Skeletal muscle satellite cell (primary cell): ENCODE results near the gene ARHGAP8.

Source experiments
- H3K27me3 ChIP-seq: 2 replicates; pipeline ENCODE4 v1.7.0; 2013; ENCODE audit warnings: low read length; ENCODE audit not compliant: control insufficient read depth, insufficient read depth
- H3K36me3 ChIP-seq: 2 replicates; pipeline ENCODE4 v1.7.0; 2013; ENCODE audit warnings: mild to moderate bottlenecking, control low read depth, low read length; ENCODE audit not compliant: insufficient read depth
- H3K4me1 ChIP-seq: 2 replicates; pipeline ENCODE4 v1.7.0; 2013; ENCODE audit warnings: low read length; ENCODE audit not compliant: control insufficient read depth, insufficient read depth
- H3K4me2 ChIP-seq: 2 replicates; pipeline ENCODE4 v1.7.0; 2013; ENCODE audit warnings: mild to moderate bottlenecking, low read length
- H3K4me3 ChIP-seq: 2 replicates; pipeline ENCODE4 v1.7.0; 2013; ENCODE audit warnings: low read length
- H3K9ac ChIP-seq: 2 replicates; pipeline ENCODE4 v1.7.0; 2013; ENCODE audit warnings: mild to moderate bottlenecking, low read depth, low read length, moderate library complexity
- H3K9me3 ChIP-seq: replicated peaks from 2 replicates; pipeline ENCODE4 v1.7.0; 2013; ENCODE audit warnings: mild to moderate bottlenecking, control low read depth, low read length

The ARHGAP8 gene

DNA sequence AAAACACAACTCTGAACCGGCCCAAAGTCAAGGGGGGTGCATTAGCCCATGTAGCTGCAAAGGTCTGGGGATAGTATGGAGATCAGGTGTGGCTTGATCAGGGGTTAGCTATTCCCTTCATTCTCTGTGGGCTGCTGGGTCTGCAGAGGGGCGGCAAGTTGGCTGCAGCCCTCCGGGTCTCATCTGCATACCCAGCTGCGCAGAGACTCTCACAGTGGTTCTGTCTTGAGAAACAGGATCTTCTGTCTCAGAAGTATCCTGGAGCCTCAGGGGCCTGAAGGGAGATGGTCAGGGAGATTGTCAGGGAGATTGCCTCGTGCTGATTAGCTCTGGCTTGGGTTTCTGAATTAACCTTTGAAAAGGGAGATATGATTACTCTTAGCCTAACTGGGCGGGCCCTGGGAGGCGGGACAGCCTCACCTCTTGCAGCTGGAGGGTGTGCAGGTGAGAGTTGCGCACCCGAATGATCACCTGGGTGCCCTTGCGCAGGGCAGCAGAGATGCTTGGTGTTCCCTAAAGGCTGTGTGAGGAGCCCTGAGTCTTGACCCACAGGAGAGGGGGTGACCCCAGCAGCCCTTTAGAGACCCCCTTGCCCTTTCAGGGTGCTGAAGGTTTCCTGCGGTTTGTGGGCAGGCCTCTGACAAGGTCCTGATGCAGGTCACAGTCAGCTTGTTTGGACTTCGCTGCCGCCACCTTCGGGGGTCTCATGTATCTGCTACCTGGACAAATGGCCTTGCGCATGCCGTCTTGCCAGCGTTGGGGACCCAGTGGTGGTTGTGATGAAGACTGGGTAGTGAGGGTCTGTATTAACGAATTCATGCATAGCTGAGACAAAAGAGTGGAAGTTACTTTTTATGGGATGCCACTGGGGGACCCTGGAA, 7.3 kb downstream of the ARHGAP8 start:
- H3K27me3 ChIP-seq, result peaks cover 19% of the 10 kb centered on the region

GRCh38 chr22:44760476-44760875, 8.1 kb downstream of the ARHGAP8 start:
- no peak overlapping the region for H3K4me3 ChIP-seq
- peaks cover 19% of the 10 kb centered on the region for H3K27me3 ChIP-seq
- H3K36me3 ChIP-seq, result no peaks in the 10 kb centered on the region
- H3K9ac ChIP-seq, result no peak overlapping the region
- H3K4me2 ChIP-seq, result no peak overlapping the region
- H3K9me3 ChIP-seq, result no peaks in the 10 kb centered on the region
- no peaks in the 10 kb centered on the region for H3K4me1 ChIP-seq

More for the DNA sequence above, 7.3 kb downstream of the ARHGAP8 start:
- no peaks in the 10 kb centered on the region for H3K36me3 ChIP-seq
- H3K4me3 ChIP-seq, result no peak overlapping the region
- no peaks in the 10 kb centered on the region for H3K4me1 ChIP-seq
- no peaks in the 10 kb centered on the region for H3K9me3 ChIP-seq
- no peak overlapping the region for H3K9ac ChIP-seq
- no peak overlapping the region for H3K4me2 ChIP-seq

GRCh38 chr22:44761025-44761424, 8.7 kb downstream of the ARHGAP8 start:
- Histone ChIP-seq H3K4me3 (no peak overlapping the region), H3K4me1 (no peaks in the 10 kb centered on the region), H3K4me2 (no peak overlapping the region)

GRCh38 chr22:44764373-44764772, 12.0 kb downstream of the ARHGAP8 start:
- Histone ChIP-seq H3K4me3 (no peak overlapping the region), H3K9me3 (no peaks in the 10 kb centered on the region), H3K27me3 (peaks cover 20% of the 10 kb centered on the region), H3K4me2 (no peak overlapping the region), H3K4me1 (no peaks in the 10 kb centered on the region), H3K9ac (no peak overlapping the region), H3K36me3 (no peaks in the 10 kb centered on the region)

More at GRCh38 chr22:44761025-44761424, 8.7 kb downstream of the ARHGAP8 start:
- no peak overlapping the region for H3K9ac ChIP-seq
- peaks cover 19% of the 10 kb centered on the region for H3K27me3 ChIP-seq
- no peaks in the 10 kb centered on the region for H3K36me3 ChIP-seq
- no peaks in the 10 kb centered on the region for H3K9me3 ChIP-seq

GRCh38 chr22:44764974-44765373, 12.6 kb downstream of the ARHGAP8 start:
- Histone ChIP-seq H3K9ac (no peak overlapping the region), H3K36me3 (no peaks in the 10 kb centered on the region), H3K4me2 (no peak overlapping the region), H3K9me3 (no peaks in the 10 kb centered on the region), H3K27me3 (peaks cover 20% of the 10 kb centered on the region), H3K4me3 (no peak overlapping the region), H3K4me1 (no peaks in the 10 kb centered on the region)

GRCh38 chr22:44765571-44766285, 13.4 kb downstream of the ARHGAP8 start:
- Histone ChIP-seq H3K9me3 (no peaks in the 10 kb centered on the region), H3K4me3 (no peak overlapping the region), H3K9ac (no peak overlapping the region)

DNA sequence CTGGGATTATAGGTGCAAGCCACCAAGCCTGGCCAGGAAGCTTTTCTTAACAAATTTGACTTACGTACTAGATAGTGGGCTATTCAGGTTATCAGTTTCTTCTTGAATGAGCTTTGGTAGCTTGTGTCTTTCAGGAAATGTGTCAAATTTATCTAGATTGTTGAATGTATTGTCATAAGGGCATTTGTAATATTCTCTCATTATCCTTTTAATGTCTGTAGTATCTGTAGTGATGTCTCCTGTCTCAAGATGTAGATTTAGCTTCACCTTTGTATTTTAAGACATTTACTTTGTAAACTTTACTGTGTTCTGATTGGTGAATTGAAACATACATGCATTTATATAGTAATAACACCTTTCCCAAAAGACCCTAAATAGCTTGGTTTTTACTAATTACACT, 20.7 kb downstream of the ARHGAP8 start:
- Histone ChIP-seq H3K4me1 (no peaks in the 10 kb centered on the region), H3K9ac (no peak overlapping the region), H3K4me2 (no peak overlapping the region), H3K27me3 (no peaks in the 10 kb centered on the region), H3K36me3 (no peaks in the 10 kb centered on the region), H3K9me3 (no peaks in the 10 kb centered on the region), H3K4me3 (no peak overlapping the region)

More at GRCh38 chr22:44765571-44766285, 13.4 kb downstream of the ARHGAP8 start:
- no peak overlapping the region for H3K4me2 ChIP-seq
- no peaks in the 10 kb centered on the region for H3K36me3 ChIP-seq
- no peaks in the 10 kb centered on the region for H3K4me1 ChIP-seq
- H3K27me3 ChIP-seq, result peaks cover 20% of the 10 kb centered on the region

DNA sequence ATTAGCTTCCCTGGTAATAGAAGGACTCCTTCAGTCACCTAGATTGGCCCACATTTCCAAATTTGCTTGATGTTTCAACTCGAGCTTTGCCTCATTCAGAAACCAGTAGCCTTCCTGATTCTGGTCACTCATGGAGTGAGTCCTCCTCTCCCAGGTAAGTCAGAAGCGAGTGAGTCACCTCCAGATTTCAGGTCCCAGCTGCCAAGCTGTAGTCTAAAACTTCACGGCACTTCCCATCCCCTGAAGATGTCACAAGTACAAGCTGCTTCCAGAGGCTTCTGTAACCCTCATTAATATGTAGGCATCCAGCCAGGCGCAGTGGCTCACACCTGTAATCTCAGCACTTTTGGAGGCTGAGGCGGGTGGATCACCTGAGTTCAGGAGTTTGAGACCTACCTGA, 23.5 kb downstream of the ARHGAP8 start:
- Histone ChIP-seq H3K9ac (no peak overlapping the region), H3K36me3 (no peaks in the 10 kb centered on the region), H3K27me3 (no peaks in the 10 kb centered on the region)

GRCh38 chr22:44776605-44777363, 24.4 kb downstream of the ARHGAP8 start:
- no peaks in the 10 kb centered on the region for H3K27me3 ChIP-seq
- no peaks in the 10 kb centered on the region for H3K36me3 ChIP-seq
- H3K4me2 ChIP-seq, result no peak overlapping the region
- H3K9ac ChIP-seq, result no peak overlapping the region
- no peaks in the 10 kb centered on the region for H3K4me1 ChIP-seq
- H3K9me3 ChIP-seq, result no peaks in the 10 kb centered on the region
- H3K4me3 ChIP-seq, result no peak overlapping the region

More for the DNA sequence above, 23.5 kb downstream of the ARHGAP8 start:
- H3K4me3 ChIP-seq, result no peak overlapping the region
- no peak overlapping the region for H3K4me2 ChIP-seq
- H3K4me1 ChIP-seq, result no peaks in the 10 kb centered on the region
- H3K9me3 ChIP-seq, result no peaks in the 10 kb centered on the region

DNA sequence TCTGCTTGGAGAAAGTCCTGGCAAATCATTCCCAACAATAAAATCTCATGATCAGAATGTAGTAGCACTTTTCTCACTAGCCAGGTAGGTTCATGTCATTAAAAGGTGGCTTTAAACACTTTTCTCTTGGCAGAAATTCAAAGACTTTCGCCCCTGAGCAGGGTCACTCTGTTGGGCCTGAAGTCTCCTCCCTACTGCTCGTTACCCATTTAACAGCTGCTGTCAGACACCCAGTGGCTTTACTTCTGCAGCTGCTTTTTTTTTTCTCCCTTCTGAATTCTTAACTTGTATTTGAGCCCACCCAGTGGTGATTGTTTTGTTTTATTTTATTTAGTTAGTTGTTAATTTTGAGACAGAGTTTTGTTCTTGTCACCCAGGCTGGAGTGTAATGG, 25.0 kb downstream of the ARHGAP8 start:
- Histone ChIP-seq H3K9ac (no peak overlapping the region), H3K9me3 (no peaks in the 10 kb centered on the region), H3K27me3 (no peaks in the 10 kb centered on the region), H3K4me2 (no peak overlapping the region), H3K36me3 (no peaks in the 10 kb centered on the region), H3K4me1 (no peaks in the 10 kb centered on the region), H3K4me3 (no peak overlapping the region)

GRCh38 chr22:44780876-44781449, 28.6 kb downstream of the ARHGAP8 start:
- H3K9ac ChIP-seq, result no peak overlapping the region
- no peaks in the 10 kb centered on the region for H3K9me3 ChIP-seq
- no peaks in the 10 kb centered on the region for H3K4me1 ChIP-seq
- H3K4me3 ChIP-seq, result no peak overlapping the region
- H3K27me3 ChIP-seq, result no peaks in the 10 kb centered on the region
- H3K4me2 ChIP-seq, result no peak overlapping the region
- no peaks in the 10 kb centered on the region for H3K36me3 ChIP-seq
